Fibroblast of lung (primary cell): Measurements from ENCODE around the gene TYW1. TPM values are rescaled to one million over a fixed set of nuclear protein-coding genes. Genes with fewer than 3 reads are reported as not detected.
"Not testable (repeated sequence)": the region's sequence is repeated elsewhere in the genome, so short reads cannot be mapped to it uniquely, and the experiment has no call there.

ENCODE experiments used
- DNase-seq, 2 donors: peaks; one replicate each; pipeline versions ENCODE4 v3.0.0 to v3.0.0-alpha.2; 2010; ENCODE audit warnings: low read depth in 2 of 2
- H2AFZ ChIP-seq: 2 replicates; pipeline ENCODE4 v1.5.1; 2012; ENCODE audit warnings: low read length, control low read depth, inconsistent platforms
- H3K27ac ChIP-seq: 2 replicates; pipeline ENCODE4 v1.5.1; 2011; ENCODE audit warnings: low read length, control low read depth; ENCODE audit not compliant: insufficient read depth
- H3K27me3 ChIP-seq: 2 replicates; pipeline ENCODE4 v1.5.1; 2011; ENCODE audit warnings: mild to moderate bottlenecking, low read length; ENCODE audit not compliant: control insufficient read depth, insufficient read depth
- H3K36me3 ChIP-seq: 2 replicates; pipeline ENCODE4 v1.5.1; 2011; ENCODE audit warnings: low read length; ENCODE audit not compliant: control insufficient read depth, insufficient read depth
- H3K4me1 ChIP-seq: 2 replicates; pipeline ENCODE4 v1.5.1; 2011; ENCODE audit warnings: low read length; ENCODE audit not compliant: control insufficient read depth, insufficient read depth; ENCODE audit errors: extremely low read depth
- H3K4me2 ChIP-seq: 2 replicates; pipeline ENCODE4 v1.5.1; 2011; ENCODE audit warnings: low read length, control low read depth; ENCODE audit not compliant: insufficient read depth; ENCODE audit errors: extremely low read depth
- H3K4me3 ChIP-seq, 4 experiments: fragments of 200-600 bp in 1 of 4; sonication (generic) in 1 of 4; replicated peaks in 1 of 4; 2 replicates each; pipeline ENCODE4 v1.5.1; 2011 to 2016; ENCODE audit warnings: low read length in 4 of 4, low read depth in 3 of 4, mild to moderate bottlenecking in 3 of 4, control low read depth in 2 of 4, inconsistent platforms in 1 of 4, mixed read lengths in 1 of 4; ENCODE audit not compliant: insufficient read depth in 1 of 4; ENCODE audit errors: control extremely low read depth in 1 of 4
- H3K79me2 ChIP-seq: 2 replicates; pipeline ENCODE4 v1.5.1; 2012; ENCODE audit warnings: mild to moderate bottlenecking, low read length, inconsistent platforms; ENCODE audit not compliant: control insufficient read depth, insufficient read depth
- H3K9ac ChIP-seq: 2 replicates; pipeline ENCODE4 v1.5.1; 2011; ENCODE audit warnings: mild to moderate bottlenecking, low read length, control low read depth; ENCODE audit not compliant: insufficient read depth
- H3K9me3 ChIP-seq: 2 replicates; pipeline ENCODE4 v1.5.1; 2012; ENCODE audit warnings: low read depth, low read length; ENCODE audit not compliant: control insufficient read depth, insufficient read depth
- H4K20me1 ChIP-seq: 2 replicates; pipeline ENCODE4 v1.5.1; 2011; ENCODE audit warnings: low read length; ENCODE audit not compliant: control insufficient read depth, insufficient read depth; ENCODE audit errors: extremely low read depth
- CTCF ChIP-seq, 2 donors: IDR thresholded peaks in 1 of 2; conservative IDR thresholded peaks in 1 of 2; 1 replicate in 1 of 2; 2 replicates in 1 of 2; pipeline ENCODE4 v1.5.1; 2011 to 2012; ENCODE audit warnings: low read length in 2 of 2, control low read depth in 1 of 2, inconsistent platforms in 1 of 2, low read depth in 1 of 2, mild to moderate bottlenecking in 1 of 2
- EZH2 ChIP-seq: IDR thresholded peaks from 2 replicates; pipeline ENCODE4 v1.5.1; 2012; ENCODE audit warnings: low read length, control low read depth, mild to moderate bottlenecking; ENCODE audit errors: missing control alignments
- polyA plus RNA-seq, 2 donors: library from polyadenylated mRNA; depleted of rRNA in 1 of 2; stranded (reverse) in 1 of 2; unstranded in 1 of 2; fragments of >200 nt; gene quantifications; 2 replicates each; pipeline ENCODE4 v1.2.1, GENCODE V29; 2011 to 2012; ENCODE audit warnings: missing spikeins in 1 of 2
- total RNA-seq: library from RNA; depleted of rRNA; stranded (reverse); fragments of >200 nt; gene quantifications from 2 replicates; pipeline ENCODE4 v1.2.1, GENCODE V29; 2014

Gene TYW1
- total and polyA plus RNA-seq, 2 donors (not counting 1 experiment from before 2014, with no cell fraction given), result 16.7 to 25.1 TPM

DNA sequence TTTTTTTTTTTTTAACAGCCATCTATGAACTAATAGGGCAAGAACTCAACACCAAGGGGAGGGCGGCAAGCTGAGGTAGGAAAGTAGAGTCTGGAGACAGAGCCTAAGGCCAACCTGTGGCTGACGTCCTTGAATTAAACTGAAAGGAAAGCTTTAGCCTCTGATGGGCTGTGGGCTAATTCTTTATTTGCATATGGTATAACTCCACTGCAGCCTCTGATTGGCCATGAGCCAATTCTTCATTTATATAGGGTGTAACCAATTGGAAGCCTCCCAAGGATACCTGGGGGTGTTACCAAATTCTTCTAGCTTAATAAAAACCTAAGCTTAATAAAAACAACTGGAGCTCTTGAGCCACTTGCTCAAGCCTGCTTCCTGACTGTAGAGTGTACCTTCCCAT is 10.3 kb downstream of the TYW1 start:
- H3K36me3 ChIP-seq, result peaks cover 2% of the 10 kb centered on the region
- no peak for DNase-seq
- H3K4me2 ChIP-seq, result no peak overlapping the region
- TF ChIP-seq EZH2, result no peak
- no peak for TF ChIP-seq CTCF (conservative IDR thresholded peaks at IDR 0.05 in 1 of 2, IDR thresholded peaks at IDR 0.05 in 1 of 2; ENCODE audit: low read depth in 1 of 2, low read length in 2 of 2)
- no peak overlapping the region for H2AFZ ChIP-seq
- H3K9me3 ChIP-seq, result no peaks in the 10 kb centered on the region
- H3K27ac ChIP-seq, result no peak overlapping the region
- H4K20me1 ChIP-seq, result no peaks in the 10 kb centered on the region
- H3K79me2 ChIP-seq, result no peaks in the 10 kb centered on the region
- no peak overlapping the region for H3K9ac ChIP-seq
- no peaks in the 10 kb centered on the region for H3K4me1 ChIP-seq
- H3K4me3 ChIP-seq, result no peak overlapping the region
- H3K27me3 ChIP-seq, result no peaks in the 10 kb centered on the region

DNA sequence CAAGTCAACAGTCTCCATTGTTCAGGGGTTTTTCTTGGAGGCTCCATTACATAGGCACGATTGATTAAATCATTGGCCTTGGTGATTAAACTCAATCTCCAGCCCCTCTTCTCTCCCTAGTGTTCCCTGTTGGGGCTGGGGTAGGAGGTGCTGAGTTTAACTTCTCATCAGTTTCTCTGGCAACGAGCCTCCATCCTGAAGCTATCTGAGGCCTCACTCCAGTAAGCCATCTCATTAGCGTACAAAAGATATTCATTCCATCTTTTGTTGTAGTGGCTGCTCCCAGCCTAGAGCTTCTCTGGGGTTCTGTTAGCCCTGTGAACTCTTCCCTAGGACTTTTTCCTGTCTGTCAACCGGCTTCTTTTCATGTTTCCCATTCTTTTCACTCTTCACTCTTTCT is 11.6 kb downstream of the TYW1 start:
- H3K4me1 ChIP-seq, result no peaks in the 10 kb centered on the region
- H3K36me3 ChIP-seq, result peaks cover 2% of the 10 kb centered on the region

GRCh38 chr7:67009677-67010076 is 13.0 kb downstream of the TYW1 start:
- DNase-seq, H3K9ac ChIP-seq, H3K79me2 ChIP-seq, H3K27ac ChIP-seq, H3K27me3 ChIP-seq, H3K4me3 ChIP-seq, H3K36me3 ChIP-seq, H2AFZ ChIP-seq, H3K9me3 ChIP-seq, H4K20me1 ChIP-seq, H3K4me1 ChIP-seq, H3K4me2 ChIP-seq: not testable (repeated sequence)

More for the DNA sequence above, 11.6 kb downstream of the TYW1 start:
- H3K4me2 ChIP-seq, result no peak overlapping the region
- H4K20me1 ChIP-seq, result no peaks in the 10 kb centered on the region
- H3K9ac ChIP-seq, result no peak overlapping the region
- TF ChIP-seq EZH2 (no peak), CTCF (conservative IDR thresholded peaks at IDR 0.05 in 1 of 2, IDR thresholded peaks at IDR 0.05 in 1 of 2; ENCODE audit: low read depth in 1 of 2, low read length in 2 of 2) (no peak)
- DNase-seq, result no peak
- H3K4me3 ChIP-seq, result no peak overlapping the region
- H2AFZ ChIP-seq, result no peak overlapping the region
- no peaks in the 10 kb centered on the region for H3K9me3 ChIP-seq
- H3K27me3 ChIP-seq, result no peaks in the 10 kb centered on the region
- no peak overlapping the region for H3K27ac ChIP-seq
- no peaks in the 10 kb centered on the region for H3K79me2 ChIP-seq

- H3K36me3 ChIP-seq, H2AFZ ChIP-seq, H3K79me2 ChIP-seq, H3K27ac ChIP-seq, H3K9ac ChIP-seq, DNase-seq, H3K4me1 ChIP-seq, H3K9me3 ChIP-seq, H3K27me3 ChIP-seq, H4K20me1 ChIP-seq, H3K4me2 ChIP-seq, H3K4me3 ChIP-seq: not testable (repeated sequence)
Observed at GRCh38 chr7:67014076-67014622, 17.5 kb downstream of the TYW1 start.

- H3K9me3 ChIP-seq, H2AFZ ChIP-seq, H3K4me2 ChIP-seq, H3K9ac ChIP-seq, H3K4me1 ChIP-seq, H3K27ac ChIP-seq, DNase-seq, H3K4me3 ChIP-seq, H4K20me1 ChIP-seq, H3K36me3 ChIP-seq, H3K79me2 ChIP-seq, H3K27me3 ChIP-seq: not testable (repeated sequence)
Observed at GRCh38 chr7:67017971-67018370, 21.3 kb downstream of the TYW1 start.
